GM18498 (cell line): ENCODE data around the gene LIPC.

Experiments
- ATAC-seq: cut with Tn5 transposase; IDR thresholded peaks from one replicate; pipeline ENCODE4 v1.9.1; 2021; ENCODE audit warnings: mild to moderate bottlenecking, moderate library complexity; ENCODE audit not compliant: unreplicated experiment

The LIPC gene

DNA sequence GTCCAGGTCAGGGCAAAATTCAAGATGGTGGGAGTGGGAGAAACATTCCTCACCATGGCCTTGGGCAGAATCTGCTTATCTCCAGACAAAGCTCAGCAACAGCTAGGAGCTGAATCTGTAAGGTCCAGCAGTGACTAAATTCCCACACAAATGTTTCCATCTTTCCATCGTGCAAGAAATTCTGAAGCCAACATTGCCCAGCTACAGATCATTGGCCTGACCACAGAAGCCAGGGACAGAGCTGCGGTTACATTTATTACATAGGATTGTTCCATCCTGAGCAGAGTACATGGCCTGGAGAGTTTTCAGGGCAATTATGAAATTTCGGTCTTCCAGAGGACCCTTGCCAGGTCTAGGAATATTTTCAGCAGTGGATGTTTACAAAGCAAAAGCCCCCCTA lies 100.3 kb downstream of the LIPC start:
- no peak for ATAC-seq

DNA sequence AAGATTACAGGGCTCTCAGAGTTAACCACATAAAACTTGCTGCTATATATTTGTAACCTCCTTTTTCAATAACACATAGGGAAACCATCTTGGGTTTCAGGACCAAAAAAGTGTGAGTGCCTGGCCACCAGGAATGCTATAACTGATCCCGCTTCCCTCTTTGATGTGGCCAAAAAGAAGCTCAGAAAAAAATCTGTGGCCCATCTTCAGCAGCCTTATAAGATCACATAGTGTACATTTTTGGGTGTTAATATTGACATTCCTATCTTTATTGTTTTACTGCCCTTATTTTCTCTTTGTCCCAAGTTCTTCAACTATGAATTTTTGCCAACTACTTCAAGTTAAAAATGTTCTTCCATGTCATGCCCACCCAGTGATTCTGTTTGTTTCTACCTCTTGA lies 102.8 kb downstream of the LIPC start:
- no peak for ATAC-seq

DNA sequence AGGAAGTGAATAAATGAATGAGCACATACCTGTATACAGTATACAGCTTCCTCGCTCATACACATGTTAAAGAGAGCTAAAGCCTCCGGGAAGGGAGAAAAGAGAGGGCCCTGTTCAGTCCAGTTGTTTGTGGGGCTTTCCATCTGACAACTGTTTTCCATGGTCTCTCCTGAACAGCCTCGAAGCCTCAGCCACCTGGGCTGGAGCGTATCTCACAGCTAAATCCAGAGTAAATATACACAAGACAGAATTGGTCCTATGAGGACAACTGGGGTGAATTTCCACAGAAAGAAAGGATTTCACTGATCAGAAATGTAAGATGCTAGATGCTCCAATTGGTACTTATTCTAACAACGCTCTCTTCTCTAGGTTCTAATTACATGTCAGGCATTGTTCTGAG lies 103.5 kb downstream of the LIPC start:
- no peak for ATAC-seq

DNA sequence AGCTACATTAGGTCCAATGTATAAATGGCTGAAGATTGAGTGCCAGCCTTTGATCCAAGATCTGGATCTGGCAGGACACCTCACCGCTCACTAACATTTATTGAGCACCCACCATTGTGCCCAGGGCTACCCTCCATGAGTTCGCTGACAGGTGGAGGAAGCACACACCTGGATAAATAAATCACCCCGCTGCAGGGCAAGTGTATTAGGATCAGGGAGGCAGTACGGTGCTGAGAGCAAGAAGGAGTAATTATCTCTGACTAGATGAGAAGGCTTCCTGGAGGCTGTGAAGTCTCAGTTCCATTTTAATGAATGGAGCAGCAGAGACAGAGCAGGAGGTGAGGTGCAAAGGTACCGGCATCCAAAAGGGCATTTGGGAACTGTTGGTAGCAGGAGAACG lies 104.1 kb downstream of the LIPC start:
- ATAC-seq, result no peak

DNA sequence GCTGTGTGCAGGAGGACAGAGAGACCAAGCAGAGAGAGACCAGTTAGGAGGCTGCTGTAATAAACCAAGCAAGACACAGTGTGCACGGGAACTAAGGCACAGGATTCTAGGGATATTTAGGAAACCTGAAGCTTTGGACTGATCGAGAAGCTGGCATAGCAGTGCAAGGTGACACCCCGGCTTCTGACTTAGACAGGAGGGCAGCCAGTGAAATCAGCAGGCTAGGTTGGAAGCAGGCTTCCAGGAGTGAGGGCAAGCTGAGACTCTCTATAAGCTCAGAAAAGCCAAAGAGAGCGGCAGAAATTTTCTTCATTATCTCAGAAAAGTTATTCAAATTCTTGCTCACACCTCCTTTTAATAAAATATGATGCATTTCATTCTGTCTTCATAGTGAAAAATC lies 104.6 kb downstream of the LIPC start:
- ATAC-seq, result no peak

DNA sequence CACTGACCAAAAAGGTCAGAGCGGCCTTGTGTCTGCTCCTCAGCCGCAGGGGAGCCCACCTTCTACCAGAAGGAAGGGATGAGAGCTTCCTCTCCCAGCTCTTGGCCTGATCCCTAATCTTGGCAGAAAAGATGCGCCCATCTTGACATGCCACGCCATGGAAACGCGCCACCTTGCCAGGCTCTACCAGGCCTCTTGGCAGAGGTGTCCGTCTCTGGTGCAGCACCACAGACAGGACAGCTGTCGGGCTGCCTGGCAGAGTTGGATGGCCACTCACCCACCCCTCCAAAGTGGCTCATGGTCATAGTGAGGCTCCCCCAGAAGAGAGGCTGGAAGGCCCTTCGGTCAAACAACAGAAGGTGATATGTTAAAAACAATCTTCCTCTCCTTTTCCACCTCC lies 105.2 kb downstream of the LIPC start:
- ATAC-seq, result no peak

DNA sequence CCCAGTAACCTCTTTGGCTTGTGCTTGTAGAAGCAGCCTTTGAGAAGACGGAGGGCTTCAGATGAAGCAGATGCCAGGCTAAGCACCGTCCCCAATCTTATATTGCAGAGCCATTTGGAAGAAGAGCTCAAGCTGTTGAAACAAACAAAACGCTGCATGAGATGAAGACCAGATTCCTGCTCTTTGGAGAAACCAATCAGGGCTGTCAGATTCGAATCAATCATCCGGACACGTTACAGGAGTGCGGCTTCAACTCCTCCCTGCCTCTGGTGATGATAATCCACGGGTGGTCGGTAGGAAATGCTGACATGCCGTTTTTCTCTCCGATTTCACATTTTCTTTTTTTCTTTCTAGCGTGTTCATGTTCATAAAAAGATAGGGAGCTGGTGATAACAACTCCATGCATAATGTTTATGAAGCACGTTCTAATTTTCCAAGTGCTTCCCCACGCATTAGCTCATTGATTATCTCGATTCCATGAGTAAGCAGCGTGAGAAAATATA lies 106.5 kb downstream of the LIPC start:
- no peak for ATAC-seq

DNA sequence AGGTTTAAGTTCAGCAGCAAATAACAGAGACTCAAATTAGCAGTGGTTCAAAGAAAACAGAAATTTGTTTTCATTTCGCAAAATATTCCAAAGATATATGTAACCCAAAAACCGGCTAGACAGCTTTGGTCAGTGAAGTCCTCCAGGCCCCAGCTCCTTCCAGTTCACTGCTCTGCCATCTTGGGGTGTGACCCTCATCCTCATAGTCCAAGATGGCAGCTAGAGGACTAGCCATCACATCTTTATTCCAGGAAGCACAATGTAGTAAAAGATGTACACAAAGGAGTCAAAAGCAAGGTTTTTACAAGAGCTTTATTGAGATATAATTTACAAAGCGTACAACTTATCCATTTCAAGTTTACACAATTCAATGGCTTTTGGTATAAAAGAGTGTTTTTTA lies 107.1 kb downstream of the LIPC start:
- ATAC-seq, result no peak

DNA sequence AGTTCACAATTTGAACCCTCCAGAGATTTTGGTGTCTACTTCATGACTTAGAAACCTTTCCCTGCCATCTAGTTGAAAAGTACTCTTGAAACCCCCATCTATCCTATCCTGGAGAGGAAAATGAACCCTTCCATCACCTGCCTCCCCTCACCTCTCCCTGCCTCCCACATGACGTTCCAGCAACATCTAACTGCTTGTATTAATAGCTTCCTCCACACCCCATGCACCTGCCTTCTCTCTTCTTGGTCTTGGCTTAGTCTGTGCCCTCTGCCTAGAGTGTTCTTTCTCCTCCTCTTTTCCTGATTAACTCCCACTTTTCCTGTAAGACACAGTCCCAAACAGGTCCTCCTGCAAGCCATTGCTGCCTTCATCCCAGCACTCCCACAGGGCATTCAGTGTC lies 107.8 kb downstream of the LIPC start:
- no peak for ATAC-seq

DNA sequence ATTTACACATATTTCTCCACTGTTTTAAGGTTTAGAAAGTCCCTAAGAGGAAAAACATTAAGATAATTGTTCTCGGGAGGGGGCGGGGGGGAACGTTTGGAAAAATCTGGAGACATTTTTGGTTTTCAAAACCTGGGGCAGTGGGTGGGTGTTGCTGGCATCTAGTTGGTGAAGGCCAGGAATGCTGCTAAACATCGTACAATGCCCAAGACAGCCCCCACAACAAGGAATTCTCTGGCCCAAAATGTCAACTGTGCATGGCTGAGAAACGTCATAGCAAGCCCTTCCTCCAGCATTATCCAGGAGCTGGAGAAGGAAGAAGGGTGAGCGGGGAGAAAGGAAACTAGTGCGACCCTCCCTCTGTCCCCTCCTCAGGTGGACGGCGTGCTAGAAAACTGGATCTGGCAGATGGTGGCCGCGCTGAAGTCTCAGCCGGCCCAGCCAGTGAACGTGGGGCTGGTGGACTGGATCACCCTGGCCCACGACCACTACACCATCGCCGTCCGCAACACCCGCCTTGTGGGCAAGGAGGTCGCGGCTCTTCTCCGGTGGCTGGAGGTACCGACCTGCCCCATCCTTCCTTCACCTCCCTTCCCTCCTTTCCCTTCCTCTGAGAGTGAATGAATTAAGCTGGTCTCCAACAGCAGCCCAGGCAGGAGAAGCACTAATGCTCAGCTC lies 109.8 kb downstream of the LIPC start:
- no peak for ATAC-seq

DNA sequence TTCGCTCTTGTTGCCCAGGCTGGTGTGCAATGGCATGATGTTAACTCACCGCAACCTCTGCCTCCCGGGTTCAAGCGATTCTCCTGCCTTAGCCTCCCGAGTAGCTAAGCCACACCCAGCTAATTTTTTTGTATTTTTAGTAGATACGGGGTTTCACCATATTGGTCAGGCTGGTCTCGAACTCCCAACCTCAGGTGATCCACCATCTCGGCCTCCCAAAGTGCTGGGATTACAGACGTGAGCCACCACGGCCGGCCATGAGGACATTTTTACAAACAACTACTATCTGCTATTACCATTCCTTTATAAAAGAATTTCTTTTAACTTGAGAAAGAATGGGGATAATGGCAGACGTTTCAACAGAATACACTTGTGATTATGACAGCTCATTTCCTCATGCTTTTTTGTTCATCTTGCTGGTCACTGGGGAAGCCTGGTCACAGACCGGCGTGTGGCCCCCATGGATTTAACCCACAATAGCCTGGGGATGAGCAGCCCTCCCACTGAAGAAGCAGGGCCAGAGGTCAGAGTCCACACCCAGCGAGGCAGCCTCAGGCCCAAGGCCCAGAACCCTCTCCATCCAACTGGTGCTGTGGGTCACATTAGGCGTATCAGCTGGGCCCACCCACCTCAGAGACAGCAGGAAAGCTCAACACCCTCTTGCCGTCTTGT lies 112.0 kb downstream of the LIPC start:
- ATAC-seq, result no peak

DNA sequence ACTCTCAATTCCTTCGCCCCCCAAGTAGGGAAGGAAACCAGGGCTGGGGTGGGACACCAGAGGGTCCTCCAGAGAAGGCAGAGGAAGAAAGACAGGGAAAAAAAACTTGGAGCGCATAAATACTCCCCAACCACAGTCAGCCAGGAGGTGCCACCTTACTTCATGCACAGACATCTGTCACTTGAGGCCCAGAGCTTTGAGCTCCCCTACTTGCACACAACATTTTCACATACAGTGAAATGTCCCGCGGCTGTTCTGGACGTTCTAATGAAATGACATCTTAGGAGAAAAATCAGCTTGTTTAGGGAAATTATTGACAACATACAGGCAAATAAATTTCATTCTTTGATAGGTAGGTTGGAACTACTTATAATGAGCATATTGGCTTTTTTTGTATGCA lies 113.0 kb downstream of the LIPC start:
- no peak for ATAC-seq

DNA sequence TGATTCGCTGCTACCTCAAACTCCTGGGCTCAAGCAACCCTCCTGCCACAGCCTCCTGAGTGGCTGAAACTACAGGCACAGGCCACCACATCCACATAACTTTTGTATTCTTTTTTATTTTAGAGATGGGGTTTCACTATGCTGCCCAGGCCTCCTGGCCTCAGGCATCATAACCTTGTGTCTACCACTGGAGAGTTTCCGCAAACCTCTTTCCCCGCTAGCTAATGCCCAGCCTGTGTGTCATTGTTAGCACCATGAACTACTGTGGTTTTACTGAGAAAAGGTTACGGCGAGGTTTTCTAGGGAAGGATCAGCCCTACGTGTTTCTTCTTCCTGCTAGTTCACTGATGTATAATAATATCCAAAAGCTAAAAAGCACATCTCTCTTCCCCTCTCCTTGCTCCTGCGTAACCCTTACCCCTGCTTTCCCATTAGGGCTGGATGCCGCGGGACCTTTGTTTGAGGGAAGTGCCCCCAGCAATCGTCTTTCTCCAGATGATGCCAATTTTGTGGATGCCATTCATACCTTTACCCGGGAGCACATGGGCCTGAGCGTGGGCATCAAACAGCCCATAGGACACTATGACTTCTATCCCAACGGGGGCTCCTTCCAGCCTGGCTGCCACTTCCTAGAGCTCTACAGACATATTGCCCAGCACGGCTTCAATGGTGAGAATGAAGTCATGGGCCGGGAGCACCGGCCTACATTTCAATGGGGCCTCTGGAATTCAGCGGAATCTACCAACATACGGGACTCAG lies 113.7 kb downstream of the LIPC start:
- ATAC-seq, result no peak

DNA sequence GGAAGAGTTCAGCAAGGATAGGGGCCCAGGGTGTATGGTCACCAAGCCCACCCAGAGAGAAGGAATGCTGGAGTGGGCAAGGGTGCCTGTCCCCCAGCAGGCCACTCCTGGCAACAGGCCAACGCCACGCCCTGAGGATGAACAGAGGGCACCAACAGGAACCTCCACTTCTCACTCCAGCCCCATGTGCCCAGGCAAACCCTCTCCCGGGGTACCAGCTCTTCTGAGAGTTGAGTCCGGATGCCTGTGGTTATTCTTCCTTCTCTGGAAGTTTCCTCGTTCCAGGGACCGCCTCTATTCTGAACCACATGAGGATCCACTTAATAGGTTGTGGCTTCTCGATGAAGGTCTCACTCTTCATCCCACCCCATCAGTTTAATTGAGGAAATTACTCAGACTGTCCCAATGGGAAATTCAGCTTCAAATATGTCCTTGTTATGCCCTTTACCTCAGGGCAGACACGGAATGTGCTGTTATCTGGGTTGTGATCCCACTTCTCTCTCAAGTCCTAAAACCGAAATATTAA lies 114.3 kb downstream of the LIPC start:
- no peak for ATAC-seq

DNA sequence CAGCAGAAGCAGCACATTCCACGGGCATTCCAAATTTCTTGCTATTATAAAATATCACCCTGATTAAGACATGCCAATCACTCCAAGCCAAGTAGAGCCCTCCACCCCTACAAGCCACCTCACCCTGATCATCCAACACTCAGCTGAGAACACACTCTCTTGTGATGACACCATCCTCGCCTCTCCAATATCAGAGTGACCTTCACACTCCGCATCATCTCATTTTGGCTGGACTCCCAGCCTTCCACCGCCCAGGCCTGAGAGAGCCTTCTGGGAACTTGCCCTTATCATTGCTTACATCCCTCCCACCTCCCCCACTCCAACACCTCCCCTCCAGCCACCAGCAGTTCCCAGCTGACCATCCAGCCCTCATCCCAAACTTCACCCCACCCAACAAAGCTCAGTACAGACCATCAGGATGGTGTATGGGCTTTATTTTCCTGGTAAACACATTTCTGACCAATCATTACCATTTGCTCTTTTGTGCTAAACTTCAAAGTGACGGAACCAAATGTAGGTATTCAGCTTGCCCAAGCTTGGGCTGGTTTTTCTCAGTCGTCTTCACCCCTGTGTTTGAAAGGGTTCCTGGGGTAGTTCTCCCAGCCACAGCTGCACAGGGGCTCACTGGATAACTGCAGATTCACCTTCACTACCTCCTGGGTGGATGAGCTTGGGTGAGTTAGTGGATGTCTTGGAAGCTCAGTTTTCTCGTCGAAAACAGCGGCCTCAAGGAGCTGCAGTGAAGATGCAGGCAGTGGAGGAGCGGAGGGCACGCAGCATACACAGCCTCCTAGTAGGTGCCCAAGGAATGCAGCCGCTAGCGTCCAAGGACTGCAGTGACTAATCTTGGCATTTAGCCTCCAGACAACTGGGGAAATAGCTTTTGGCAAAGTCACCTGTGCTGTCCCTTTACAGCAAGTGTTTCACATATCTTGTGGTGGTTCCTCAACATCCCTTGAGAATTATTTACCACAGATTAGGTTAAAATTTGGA lies 115.1 kb downstream of the LIPC start:
- ATAC-seq, result no peak

DNA sequence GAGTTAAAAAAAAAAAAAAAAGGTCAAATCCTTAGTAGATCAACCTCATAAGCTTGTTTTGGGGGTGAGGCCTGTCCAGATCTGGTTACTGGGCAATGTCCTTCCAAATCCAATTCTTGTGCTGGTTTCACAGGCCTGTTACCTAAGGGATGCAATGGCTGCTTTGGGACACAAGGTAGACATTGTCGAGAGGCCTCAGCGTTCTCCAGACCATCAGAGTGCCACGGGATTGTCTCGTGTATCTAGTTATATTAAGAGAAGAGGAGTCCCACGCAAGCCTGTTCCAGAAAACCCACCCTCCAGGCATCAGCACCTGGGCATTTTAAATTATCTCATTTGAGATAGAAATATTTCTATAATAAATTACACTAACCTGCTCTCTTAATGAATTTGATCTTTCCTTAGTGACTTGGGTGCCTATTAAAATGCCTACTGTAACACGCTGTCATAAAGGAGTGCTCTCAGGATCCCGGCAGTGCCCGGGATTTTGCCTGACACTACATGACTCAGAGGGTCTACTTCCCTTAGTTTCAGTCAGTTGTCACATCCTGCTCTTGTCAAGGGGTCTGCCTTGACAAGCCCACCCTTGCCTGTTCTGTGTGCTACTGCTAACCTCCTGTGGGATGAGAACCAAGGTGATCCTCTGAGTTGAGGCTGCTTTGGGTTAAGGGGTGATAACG lies 116.0 kb downstream of the LIPC start:
- ATAC-seq, result no peak

DNA sequence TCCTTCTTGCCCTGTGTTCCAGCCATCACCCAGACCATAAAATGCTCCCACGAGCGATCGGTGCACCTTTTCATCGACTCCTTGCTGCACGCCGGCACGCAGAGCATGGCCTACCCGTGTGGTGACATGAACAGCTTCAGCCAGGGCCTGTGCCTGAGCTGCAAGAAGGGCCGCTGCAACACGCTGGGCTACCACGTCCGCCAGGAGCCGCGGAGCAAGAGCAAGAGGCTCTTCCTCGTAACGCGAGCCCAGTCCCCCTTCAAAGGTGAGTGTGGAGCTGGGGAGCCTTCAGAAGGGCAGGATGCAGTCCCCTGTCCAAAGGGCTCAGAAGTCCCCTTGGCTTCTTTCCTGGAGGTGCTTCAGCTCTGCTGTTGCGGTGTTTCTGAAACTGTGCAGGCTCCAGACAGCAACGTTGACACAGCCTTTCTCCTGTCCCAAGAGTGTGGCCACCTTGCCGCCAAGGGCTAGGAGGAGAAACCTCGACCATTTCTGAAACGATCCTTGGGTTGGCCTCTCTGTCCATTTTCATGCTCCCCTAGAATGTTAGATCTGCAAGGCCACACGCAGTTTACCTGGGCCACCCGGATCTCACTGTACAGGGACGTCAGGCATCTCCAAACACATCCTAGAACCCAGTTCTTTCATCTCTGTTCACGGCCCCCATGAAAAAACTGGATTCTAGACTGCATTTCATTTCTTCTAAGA lies 116.7 kb downstream of the LIPC start:
- ATAC-seq, result no peak

DNA sequence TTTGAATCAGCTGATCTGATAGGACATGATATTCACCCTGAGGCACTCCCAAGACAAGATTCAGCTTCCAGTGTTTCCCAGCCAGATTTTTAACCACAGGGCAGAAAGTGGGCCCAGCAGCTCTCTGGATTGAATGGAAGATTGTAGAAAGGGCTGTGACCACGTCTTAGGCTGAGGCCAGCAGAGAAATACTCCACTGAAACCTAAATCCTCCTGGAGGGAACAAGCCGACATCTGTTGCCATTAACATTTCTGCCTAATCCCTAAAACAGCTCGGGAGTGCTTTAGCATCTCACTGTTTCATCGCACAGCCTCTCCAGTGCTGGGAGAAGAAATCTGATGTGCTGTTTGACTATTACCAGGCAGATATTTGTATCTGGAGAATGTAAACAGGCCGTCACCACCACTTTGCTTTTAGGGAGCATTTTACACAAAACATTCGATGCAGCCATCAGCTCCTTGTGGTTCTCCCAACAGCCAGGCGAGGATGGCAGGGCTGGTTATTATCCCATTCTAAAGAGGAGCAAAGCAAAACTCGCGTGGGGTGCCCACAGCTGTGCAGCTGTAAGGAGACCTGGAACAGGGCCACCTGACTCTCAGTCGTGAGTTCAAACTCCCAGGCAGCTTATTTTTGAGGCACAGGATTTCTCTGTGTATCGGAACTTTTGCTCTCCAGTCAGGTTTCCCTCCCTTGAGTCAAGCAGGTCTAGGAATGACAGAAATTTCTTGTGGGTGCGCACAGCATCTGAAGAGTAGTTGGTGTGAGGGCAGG lies 117.4 kb downstream of the LIPC start:
- ATAC-seq, result no peak

DNA sequence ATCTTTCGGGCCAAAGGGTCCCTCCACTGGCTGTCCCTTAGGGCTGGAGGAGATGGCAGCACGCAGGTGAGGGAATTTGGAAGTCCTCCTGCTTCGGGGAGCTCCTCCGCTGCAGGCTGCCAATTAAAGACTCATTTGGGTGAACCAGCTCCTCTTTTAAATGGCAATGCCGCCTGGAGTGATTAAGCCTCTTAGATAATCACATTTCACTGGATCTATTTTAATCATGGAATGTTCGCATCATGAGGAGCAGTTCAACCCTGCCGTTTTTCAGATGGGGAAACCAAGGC lies 117.9 kb downstream of the LIPC start:
- ATAC-seq, result no peak
